ENCODE measurements around the gene BMPR2. TPM values are rescaled to one million over a fixed set of nuclear protein-coding genes. Genes with fewer than 3 reads are reported as not detected.
A peak's percentile ranks its signal among the peaks of the same experiment; 100 is the strongest.
"Not testable (repeated sequence)": the region's sequence is repeated elsewhere in the genome, so short reads cannot be mapped to it uniquely, and the experiment has no call there.

The BMPR2 gene
- polyA plus RNA-seq, 10 donors = 28.8 to 47.3 (median 34.9) TPM

GRCh38 chr2:202519453-202519852 is 143.3 kb downstream of the BMPR2 start:
- no peak for DNase-seq

DNA sequence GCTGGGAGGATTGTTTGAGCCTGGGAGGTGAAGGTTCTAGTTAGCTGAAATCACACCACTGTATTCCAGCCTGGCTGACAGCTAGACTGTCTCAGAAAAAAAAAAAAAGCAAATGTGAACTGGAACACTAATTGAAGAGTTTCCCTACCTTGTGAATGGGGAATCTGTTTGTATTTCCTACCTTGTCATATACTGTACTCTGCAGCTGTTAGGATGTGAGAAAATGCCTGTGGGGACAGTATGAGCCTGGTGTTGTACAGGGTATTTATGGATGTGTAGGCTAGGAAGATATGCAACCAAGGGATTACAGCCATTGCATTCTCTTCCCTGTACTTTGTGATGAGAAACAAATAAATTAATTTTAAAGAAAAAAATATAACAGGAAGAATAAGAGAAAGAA is 145.3 kb downstream of the BMPR2 start:
- DNase-seq = no peak

GRCh38 chr2:202529389-202529788 is 153.3 kb downstream of the BMPR2 start:
- DNase-seq = peak in 2 of 3 donors; percentile 25 to 26

- no peak for DNase-seq
Observed at GRCh38 chr2:202530038-202530437, 153.9 kb downstream of the BMPR2 start.

DNA sequence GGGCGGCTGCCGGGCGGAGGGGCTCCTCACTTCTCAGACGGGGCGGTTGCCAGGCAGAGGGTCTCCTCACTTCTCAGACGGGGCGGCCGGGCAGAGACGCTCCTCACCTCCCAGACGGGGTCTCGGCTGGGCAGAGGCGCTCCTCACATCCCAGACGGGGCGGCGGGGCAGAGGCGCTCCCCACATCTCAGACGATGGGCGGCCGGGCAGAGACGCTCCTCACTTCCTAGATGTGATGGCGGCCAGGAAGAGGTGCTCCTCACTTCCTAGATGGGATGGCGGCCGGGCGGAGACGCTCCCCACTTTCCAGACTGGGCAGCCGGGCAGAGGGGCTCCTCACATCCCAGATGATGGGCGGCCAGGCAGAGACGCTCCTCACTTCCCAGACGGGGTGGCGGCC is 159.2 kb downstream of the BMPR2 start:
- DNase-seq = not testable (repeated sequence)

DNA sequence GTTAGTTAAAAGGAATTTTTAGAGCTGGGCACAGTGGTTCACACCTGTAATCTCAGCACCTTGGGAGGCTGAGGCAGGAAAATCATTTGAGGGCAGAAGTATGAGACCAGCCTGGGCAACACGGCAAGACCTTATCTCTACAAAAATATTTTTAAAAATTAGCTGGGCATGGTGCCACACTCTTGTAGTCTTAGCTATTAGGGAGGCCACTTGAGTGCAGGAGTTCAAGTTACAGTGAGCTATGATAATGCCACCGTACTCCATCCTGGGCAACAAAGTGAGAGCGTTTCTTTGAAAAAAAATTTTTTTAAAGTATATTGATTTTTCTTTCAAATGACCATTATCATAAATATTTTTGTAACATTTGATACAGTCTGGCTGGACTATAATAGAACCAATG is 165.0 kb downstream of the BMPR2 start:
- DNase-seq = no peak

DNA sequence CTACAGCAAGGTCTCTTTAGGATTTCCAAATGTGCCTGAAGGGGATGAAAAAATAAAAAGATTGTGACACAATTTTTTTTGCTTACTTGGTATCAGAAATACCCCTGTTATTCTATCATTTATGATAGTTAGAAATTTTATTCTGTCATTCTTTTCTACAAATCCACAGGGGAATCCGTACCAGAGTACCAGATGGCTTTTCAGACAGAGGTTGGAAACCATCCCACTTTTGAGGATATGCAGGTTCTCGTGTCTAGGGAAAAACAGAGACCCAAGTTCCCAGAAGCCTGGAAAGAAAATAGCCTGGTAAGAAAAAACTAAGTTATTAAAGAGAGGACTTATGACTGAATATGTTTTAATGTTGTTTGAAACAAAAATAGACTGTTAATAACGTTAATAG is 166.0 kb downstream of the BMPR2 start:
- DNase-seq = peak in 1 of 3 donors; percentile 18

- no peak for DNase-seq
Observed at GRCh38 chr2:202545523-202545922, 169.4 kb downstream of the BMPR2 start.

DNA sequence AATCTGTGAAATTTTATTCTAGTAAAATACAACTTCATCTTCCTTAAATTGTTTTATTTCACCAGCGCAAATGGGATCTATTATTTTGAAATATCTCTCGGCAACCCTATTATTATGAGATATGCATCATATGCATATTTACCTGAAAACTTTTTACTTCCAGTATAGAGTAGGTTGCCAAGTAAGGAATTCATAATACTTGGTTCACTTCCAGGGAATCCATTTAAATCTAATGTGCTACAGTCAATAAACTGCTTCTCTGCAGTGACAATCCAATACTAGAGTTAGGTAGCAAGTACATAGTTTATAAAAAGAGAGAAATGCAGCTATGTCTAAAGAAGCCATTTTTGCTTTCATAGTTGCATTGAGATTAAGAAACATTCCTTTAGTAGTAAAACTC is 169.8 kb downstream of the BMPR2 start:
- DNase-seq = no peak

GRCh38 chr2:202546499-202547141 is 170.5 kb downstream of the BMPR2 start:
- DNase-seq = not testable (repeated sequence)

DNA sequence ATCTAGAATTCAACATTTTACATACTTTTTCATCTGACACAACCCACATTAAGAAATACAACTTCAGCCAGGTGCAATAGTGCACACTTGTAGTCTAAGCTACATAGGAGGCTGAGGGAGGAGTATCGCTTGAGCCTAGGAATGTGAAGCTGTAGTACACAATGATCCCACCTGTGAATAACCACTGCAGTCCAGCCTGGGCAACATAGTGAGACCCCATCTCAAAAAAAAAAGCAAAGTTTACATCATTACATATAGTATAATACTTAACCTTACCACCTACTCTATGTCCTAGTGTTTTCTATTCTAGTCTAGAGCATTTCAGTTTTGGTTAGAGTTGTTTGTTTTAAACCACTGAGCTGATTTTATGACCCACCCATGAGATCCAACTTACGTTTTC is 172.1 kb downstream of the BMPR2 start:
- no peak for DNase-seq

DNA sequence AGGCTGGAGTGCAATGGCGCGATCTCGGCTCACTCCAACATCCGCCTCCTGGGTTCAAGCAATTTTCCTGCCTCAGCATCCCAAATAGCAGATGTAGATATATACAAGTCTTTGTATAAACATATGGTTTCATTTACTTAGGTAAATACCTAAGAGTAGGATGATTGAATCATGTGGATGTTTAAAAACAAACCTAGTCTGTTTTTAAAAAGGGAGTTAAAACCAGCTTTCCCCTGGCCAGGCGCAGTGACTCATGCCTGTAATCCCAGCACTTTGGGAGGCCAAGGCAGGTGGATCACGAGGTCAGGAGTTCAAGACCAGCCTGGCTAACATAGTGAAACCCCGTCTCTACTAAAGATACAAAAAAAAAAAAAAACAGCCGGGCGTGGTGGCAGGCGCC is 174.9 kb downstream of the BMPR2 start:
- DNase-seq = not testable (repeated sequence)

GRCh38 chr2:202555356-202555755 is 179.2 kb downstream of the BMPR2 start:
- no peak for DNase-seq

DNA sequence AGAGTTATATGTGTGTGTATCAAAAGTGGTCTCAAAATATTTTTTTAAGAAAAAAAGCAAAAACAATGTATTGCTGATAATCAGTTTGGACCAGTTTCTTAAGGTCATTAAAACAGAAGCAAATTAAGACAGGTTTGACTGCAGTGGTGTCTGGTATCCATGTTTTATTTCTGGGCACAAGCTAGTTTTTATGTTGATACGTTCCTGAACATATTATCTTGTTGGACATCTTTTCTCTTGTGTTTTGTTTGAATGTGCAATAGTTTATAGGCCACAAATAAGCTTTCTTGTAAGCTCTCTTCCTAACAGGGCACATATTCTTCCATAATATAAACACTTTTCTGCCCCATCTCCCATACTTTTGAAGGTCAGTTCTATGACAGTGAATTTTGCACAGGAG is 184.1 kb downstream of the BMPR2 start:
- no peak for DNase-seq

DNA sequence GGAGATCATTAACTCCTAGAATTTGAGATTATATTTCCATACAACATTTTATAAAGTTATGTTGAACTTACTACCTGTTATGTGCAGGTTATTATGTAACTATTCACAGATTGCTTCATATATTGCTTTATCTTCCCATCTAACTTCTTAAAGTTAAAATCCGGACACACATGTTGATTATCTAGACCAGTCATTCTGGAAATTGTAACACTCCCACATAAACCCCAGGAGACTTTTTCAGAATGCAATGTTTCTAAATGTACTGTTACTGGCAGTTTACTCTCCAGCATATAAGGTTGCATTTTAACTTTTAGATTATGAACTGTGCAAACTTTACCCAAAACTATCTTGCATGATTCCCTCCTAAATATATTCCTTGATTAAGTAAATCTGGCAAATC is 188.1 kb downstream of the BMPR2 start:
- DNase-seq = peak in 1 of 3 donors; percentile 22

DNA sequence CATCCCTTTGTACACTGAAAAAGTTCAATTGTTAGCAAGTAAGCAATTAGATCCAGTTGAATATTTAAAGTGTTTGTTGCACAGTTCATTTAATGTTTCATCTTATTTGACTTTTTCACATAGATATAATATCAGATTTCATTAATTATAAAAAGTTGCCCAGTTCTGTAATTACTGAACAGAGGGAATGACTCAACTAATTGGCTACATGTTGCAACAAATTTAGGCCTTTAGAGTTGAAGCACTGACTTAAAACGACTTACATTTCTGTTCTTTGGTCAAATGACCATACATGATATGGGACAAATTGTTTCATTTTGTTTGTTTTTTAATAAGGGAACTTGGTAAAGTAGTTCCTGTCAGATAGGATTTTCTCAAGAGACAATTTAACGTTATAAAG is 190.2 kb downstream of the BMPR2 start:
- DNase-seq = no peak

DNA sequence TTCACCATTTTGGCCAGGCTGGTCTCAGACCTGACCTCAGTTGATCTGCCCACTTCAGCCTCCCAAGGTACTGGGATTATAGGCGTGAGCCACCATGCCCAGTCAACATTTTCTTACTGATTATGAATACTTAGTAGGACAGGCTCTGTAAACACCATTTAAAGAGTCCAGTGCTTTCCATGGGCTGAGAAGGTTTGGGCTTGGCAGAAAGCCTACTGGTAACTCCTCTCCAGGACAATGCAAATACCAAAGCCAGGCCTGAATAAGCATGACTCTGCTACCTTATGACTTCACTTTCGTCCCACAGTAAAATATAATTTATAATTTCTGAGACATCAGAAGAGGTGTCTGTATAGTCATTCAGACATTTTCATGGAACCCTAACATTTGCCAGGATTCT is 198.4 kb downstream of the BMPR2 start:
- DNase-seq = no peak

GRCh38 chr2:202575194-202575593 is 199.1 kb downstream of the BMPR2 start:
- not testable (repeated sequence) for DNase-seq

- DNase-seq = no peak
Observed at GRCh38 chr2:202577250-202578183, 201.4 kb downstream of the BMPR2 start.

GRCh38 chr2:202582846-202583245 is 206.7 kb downstream of the BMPR2 start:
- not testable (repeated sequence) for DNase-seq

- DNase-seq = no peak
Observed at GRCh38 chr2:202583709-202584219, 207.6 kb downstream of the BMPR2 start.

GRCh38 chr2:202588647-202589581 is 212.8 kb downstream of the BMPR2 start:
- peak; percentile 57 to 84 (median 66) for DNase-seq

Measured in muscle of back (tissue), 11 donors.